ENCODE measurements around the gene MPPED1. TPM values are rescaled to one million over a fixed set of nuclear protein-coding genes. Genes with fewer than 3 reads are reported as not detected.

The MPPED1 gene
- total and polyA plus RNA-seq, 2 donors (not counting 1 experiment from before 2014, with no cell fraction given): not detected

GRCh38 chr22:43474161-43475101 is 62.6 kb downstream of the MPPED1 start:
- H4K20me1 ChIP-seq (ENCODE audit: control insufficient read depth, extremely low read depth, insufficient read depth, low read length): no peaks in the 10 kb centered on the region
- no peak overlapping the region for H3K9ac ChIP-seq (ENCODE audit: insufficient read depth, low read length)
- H3K36me3 ChIP-seq (ENCODE audit: control insufficient read depth, insufficient read depth, low read length): no peaks in the 10 kb centered on the region
- H3K27ac ChIP-seq (ENCODE audit: insufficient read depth, low read length): no peak overlapping the region
- H3K4me1 ChIP-seq (ENCODE audit: control insufficient read depth, extremely low read depth, insufficient read depth, low read length): no peaks in the 10 kb centered on the region
- H2AFZ ChIP-seq (ENCODE audit: low read length): no peak overlapping the region
- H3K4me3 ChIP-seq (replicated peaks in 1 of 4; ENCODE audit: control extremely low read depth in 1 of 4, insufficient read depth in 1 of 4, low read depth in 3 of 4, low read length in 4 of 4): no peak overlapping the region
- H3K79me2 ChIP-seq (ENCODE audit: control insufficient read depth, insufficient read depth, low read length): no peaks in the 10 kb centered on the region
- TF ChIP-seq, protein P1, sequence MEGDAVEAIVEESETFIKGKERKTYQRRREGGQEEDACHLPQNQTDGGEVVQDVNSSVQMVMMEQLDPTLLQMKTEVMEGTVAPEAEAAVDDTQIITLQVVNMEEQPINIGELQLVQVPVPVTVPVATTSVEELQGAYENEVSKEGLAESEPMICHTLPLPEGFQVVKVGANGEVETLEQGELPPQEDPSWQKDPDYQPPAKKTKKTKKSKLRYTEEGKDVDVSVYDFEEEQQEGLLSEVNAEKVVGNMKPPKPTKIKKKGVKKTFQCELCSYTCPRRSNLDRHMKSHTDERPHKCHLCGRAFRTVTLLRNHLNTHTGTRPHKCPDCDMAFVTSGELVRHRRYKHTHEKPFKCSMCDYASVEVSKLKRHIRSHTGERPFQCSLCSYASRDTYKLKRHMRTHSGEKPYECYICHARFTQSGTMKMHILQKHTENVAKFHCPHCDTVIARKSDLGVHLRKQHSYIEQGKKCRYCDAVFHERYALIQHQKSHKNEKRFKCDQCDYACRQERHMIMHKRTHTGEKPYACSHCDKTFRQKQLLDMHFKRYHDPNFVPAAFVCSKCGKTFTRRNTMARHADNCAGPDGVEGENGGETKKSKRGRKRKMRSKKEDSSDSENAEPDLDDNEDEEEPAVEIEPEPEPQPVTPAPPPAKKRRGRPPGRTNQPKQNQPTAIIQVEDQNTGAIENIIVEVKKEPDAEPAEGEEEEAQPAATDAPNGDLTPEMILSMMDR (conservative IDR thresholded peaks at IDR 0.05 in 1 of 2, IDR thresholded peaks at IDR 0.05 in 1 of 2; ENCODE audit: low read depth in 1 of 2, low read length in 2 of 2): no peak
- TF ChIP-seq EZH2 (IDR thresholded peaks at IDR 0.05; ENCODE audit: low read length, missing control alignments): no peak
- no peak overlapping the region for H3K4me2 ChIP-seq (ENCODE audit: extremely low read depth, insufficient read depth, low read length)
- no peaks in the 10 kb centered on the region for H3K9me3 ChIP-seq (ENCODE audit: control insufficient read depth, insufficient read depth, low read depth, low read length)
- peak in 1 of 2 donors; percentile 1 for DNase-seq (ENCODE audit: low read depth in 2 of 2)
- H3K27me3 ChIP-seq (ENCODE audit: control insufficient read depth, insufficient read depth, low read length): no peaks in the 10 kb centered on the region

- no peaks in the 10 kb centered on the region for H3K27me3 ChIP-seq (ENCODE audit: control insufficient read depth, insufficient read depth, low read length)
- H3K9me3 ChIP-seq (ENCODE audit: control insufficient read depth, insufficient read depth, low read depth, low read length): no peaks in the 10 kb centered on the region
- H3K27ac ChIP-seq (ENCODE audit: insufficient read depth, low read length): no peak overlapping the region
- no peak overlapping the region for H3K4me2 ChIP-seq (ENCODE audit: extremely low read depth, insufficient read depth, low read length)
- no peaks in the 10 kb centered on the region for H4K20me1 ChIP-seq (ENCODE audit: control insufficient read depth, extremely low read depth, insufficient read depth, low read length)
- no peak overlapping the region for H3K4me3 ChIP-seq (replicated peaks in 1 of 4; ENCODE audit: control extremely low read depth in 1 of 4, insufficient read depth in 1 of 4, low read depth in 3 of 4, low read length in 4 of 4)
- no peak for TF ChIP-seq EZH2 (IDR thresholded peaks at IDR 0.05; ENCODE audit: low read length, missing control alignments)
- TF ChIP-seq, protein P1 (conservative IDR thresholded peaks at IDR 0.05 in 1 of 2, IDR thresholded peaks at IDR 0.05 in 1 of 2; ENCODE audit: low read depth in 1 of 2, low read length in 2 of 2): no peak
- H3K36me3 ChIP-seq (ENCODE audit: control insufficient read depth, insufficient read depth, low read length): no peaks in the 10 kb centered on the region
- H3K79me2 ChIP-seq (ENCODE audit: control insufficient read depth, insufficient read depth, low read length): no peaks in the 10 kb centered on the region
- DNase-seq (ENCODE audit: low read depth in 2 of 2): no peak
- H3K4me1 ChIP-seq (ENCODE audit: control insufficient read depth, extremely low read depth, insufficient read depth, low read length): no peaks in the 10 kb centered on the region
- H2AFZ ChIP-seq (ENCODE audit: low read length): no peak overlapping the region
- H3K9ac ChIP-seq (ENCODE audit: insufficient read depth, low read length): no peak overlapping the region
Measured at GRCh38 chr22:43475549-43476076, 63.8 kb downstream of the MPPED1 start.

GRCh38 chr22:43476341-43476740 is 64.5 kb downstream of the MPPED1 start:
- Histone ChIP-seq H4K20me1 (ENCODE audit: control insufficient read depth, extremely low read depth, insufficient read depth, low read length) (no peaks in the 10 kb centered on the region), H3K79me2 (ENCODE audit: control insufficient read depth, insufficient read depth, low read length) (no peaks in the 10 kb centered on the region), H3K4me3 (replicated peaks in 1 of 4; ENCODE audit: control extremely low read depth in 1 of 4, insufficient read depth in 1 of 4, low read depth in 3 of 4, low read length in 4 of 4) (no peak overlapping the region), H3K27ac (ENCODE audit: insufficient read depth, low read length) (no peak overlapping the region), H3K9me3 (ENCODE audit: control insufficient read depth, insufficient read depth, low read depth, low read length) (no peaks in the 10 kb centered on the region), H3K9ac (ENCODE audit: insufficient read depth, low read length) (no peak overlapping the region), H3K4me2 (ENCODE audit: extremely low read depth, insufficient read depth, low read length) (no peak overlapping the region), H3K36me3 (ENCODE audit: control insufficient read depth, insufficient read depth, low read length) (no peaks in the 10 kb centered on the region), H2AFZ (ENCODE audit: low read length) (no peak overlapping the region), H3K27me3 (ENCODE audit: control insufficient read depth, insufficient read depth, low read length) (no peaks in the 10 kb centered on the region), H3K4me1 (ENCODE audit: control insufficient read depth, extremely low read depth, insufficient read depth, low read length) (no peaks in the 10 kb centered on the region)
- DNase-seq (ENCODE audit: low read depth in 2 of 2): no peak
- TF ChIP-seq, protein P1 (conservative IDR thresholded peaks at IDR 0.05 in 1 of 2, IDR thresholded peaks at IDR 0.05 in 1 of 2; ENCODE audit: low read depth in 1 of 2, low read length in 2 of 2): no peak
- TF ChIP-seq EZH2 (IDR thresholded peaks at IDR 0.05; ENCODE audit: low read length, missing control alignments): no peak
